GM21619 (cell line): ENCODE data around the gene NEURL1.
"Not testable (repeated sequence)": the region's sequence is repeated elsewhere in the genome, so short reads cannot be mapped to it uniquely, and the experiment has no call there.

ENCODE experiments used
- ATAC-seq: cut with Tn5 transposase; IDR thresholded peaks from one replicate; pipeline ENCODE4 v1.9.1; 2021; ENCODE audit not compliant: unreplicated experiment

NEURL1 gene

GRCh38 chr10:103493916-103494877 lies 692 bp downstream of the NEURL1 start:
- ATAC-seq = no peak

DNA sequence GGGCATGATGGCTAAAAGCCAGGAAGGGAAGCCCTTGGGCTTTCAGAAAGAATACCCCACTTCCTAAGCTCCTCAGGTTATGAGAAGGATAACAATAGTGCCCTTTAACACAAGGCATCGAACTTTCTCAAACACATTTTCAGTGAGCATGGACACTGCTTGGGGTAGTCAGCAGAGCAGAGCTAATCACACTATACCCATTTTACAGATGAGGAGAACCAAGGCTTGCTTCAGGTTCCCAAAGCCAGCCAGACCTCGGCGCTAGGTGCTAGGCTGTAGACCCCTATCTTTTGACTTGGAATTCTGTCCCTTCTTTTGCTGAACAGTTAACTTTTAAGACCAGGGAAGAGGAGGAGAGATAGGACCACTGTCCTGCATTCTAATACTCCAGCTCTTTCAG lies 1.8 kb downstream of the NEURL1 start:
- no peak for ATAC-seq

DNA sequence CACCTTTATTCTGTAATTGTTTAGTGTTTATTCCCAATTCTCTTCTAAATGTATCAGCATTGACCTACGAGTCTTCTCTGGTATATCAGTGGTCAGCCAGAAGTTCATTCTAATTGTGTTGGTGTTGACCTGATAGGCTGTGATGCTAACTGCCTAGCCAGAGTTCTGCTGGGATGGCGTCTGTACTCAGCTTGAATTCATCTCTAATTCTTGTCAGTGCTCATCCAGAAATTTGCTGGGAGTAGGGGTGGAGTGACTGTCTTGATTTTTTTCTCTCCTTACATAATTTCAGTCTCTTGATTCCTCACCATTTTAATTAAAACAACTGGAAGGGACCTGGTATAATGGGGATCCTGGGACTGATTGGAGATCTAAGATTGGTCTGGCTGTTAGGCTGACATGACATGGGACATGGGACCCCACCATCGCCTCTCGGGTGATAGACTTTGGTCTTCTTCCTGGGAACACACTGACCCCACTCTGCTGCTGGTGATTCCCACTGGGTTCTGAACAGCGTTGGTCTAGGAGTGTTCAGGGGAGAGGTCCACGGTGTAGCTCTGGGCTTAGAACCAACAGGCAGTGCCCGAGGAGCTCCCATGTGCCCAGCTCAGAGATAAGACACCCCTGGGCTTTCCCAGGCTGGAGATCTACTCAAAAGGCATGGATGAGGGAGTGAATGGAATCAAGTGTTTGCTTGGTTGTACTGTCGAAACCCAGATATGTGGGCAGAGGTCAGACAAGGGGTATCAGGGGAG lies 3.8 kb downstream of the NEURL1 start:
- ATAC-seq = no peak

GRCh38 chr10:103498936-103499638 lies 5.6 kb downstream of the NEURL1 start:
- ATAC-seq = no peak

GRCh38 chr10:103499881-103500280 lies 6.4 kb downstream of the NEURL1 start:
- no peak for ATAC-seq

- no peak for ATAC-seq
Observed at GRCh38 chr10:103500481-103500880, 7.0 kb downstream of the NEURL1 start.

GRCh38 chr10:103501186-103501585 lies 7.7 kb downstream of the NEURL1 start:
- ATAC-seq = no peak

DNA sequence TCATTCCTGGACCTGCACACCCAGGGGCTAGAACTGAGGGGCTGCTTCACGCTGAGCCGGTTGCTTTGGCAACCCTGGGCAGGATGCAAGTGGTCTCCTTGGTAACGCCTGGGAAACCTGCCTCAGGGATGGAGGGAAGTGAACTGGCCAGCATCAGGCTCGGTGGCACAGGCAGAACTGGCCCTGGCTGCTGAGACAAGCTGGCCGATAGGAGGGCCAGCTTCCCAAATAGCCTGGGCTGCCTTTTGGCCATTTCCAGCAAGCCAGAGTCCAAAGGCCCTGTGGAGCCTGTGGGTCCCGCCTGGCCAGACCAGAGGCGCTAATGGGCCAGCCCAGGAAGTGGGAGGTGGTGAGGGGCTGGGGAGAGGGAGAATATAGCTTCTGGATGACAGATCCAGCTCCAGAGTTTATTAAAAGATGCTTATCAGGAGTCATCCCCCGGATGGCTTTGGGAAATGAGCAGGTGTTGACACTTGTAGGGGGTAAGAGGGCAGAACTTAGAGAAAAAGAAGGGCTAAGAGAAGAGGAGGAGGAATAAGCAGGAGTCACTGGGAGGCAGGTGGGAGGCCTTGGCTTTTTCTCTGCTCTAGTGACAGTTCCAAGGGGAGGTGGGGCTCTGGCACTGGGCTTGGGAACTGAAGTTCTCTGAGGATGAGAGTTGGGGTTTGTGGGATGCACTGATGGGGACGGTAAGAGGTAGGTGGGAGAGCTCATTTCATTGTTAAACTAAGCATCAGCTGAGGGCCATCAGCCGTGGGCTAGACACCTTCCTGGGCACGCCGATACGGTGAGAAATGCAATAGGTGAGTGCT lies 9.6 kb downstream of the NEURL1 start:
- ATAC-seq = no peak

DNA sequence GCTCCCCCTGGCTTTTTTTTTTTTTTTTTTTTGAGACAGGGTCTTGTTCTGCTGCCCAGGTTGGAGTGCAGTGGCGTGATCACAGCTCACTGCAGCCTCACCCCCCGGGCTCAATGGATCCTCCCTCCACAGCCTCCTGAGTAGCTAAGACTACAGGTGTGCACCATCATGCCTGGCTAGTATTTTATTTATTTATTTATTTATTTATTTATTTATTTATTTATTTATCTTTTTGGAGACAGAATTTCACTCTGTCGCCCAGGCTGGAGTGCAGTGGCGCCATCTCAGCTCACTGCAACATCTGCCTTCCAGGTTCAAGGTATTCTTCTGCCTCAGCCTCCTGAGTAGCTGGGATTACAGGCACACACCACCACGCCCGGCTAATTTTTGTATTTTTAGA lies 10.3 kb downstream of the NEURL1 start:
- not testable (repeated sequence) for ATAC-seq

DNA sequence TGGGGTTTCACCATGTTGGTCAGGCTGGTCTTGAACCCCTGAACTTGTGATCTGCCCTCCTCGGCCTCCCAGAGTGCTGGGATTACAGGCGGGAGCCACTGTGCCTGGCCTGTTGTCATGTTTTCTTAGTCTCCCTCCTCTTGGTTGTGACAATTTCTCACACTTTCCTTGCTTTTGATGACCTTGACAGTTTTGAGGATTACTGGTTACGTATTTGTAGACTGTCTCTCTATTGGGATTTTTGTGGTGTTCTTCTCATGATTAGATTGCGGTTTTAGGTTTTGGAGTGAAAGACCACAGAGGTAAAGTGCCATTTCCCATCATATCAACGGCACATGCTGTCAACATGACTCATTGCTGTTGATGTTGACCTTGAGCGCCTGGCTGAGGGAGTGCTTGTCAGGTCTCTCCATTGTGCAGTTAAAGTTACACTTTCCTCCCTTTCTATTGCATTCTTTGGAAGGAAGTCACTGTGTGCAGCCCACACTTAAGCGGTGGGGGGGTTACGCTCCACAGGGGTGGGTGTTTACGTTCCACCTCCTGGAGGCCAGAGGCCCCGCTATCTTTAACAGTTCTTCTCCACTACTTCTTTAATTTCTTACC lies 10.8 kb downstream of the NEURL1 start:
- ATAC-seq = peak; percentile 70

DNA sequence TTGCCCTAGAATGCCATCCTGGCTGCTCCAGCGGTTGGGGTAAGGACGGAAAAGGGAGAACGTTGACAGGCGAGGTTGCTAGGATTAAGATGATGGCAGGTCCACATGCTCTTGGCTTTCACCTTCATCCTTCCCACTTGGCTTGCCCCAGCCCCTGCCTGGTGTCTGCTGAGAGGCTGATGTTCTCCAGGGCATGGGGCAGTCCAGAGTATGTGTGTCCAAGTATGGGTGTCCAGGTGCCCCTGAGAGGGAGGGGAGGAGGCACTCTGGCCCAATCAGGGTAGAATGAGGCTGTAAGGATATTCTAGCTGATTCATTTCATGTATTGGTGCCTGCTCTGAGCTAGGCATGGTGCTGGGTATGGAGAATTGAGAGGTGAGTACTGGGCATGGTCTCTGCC lies 12.6 kb downstream of the NEURL1 start:
- ATAC-seq = no peak

- ATAC-seq = no peak
Observed at GRCh38 chr10:103507235-103508191, 14.0 kb downstream of the NEURL1 start.

DNA sequence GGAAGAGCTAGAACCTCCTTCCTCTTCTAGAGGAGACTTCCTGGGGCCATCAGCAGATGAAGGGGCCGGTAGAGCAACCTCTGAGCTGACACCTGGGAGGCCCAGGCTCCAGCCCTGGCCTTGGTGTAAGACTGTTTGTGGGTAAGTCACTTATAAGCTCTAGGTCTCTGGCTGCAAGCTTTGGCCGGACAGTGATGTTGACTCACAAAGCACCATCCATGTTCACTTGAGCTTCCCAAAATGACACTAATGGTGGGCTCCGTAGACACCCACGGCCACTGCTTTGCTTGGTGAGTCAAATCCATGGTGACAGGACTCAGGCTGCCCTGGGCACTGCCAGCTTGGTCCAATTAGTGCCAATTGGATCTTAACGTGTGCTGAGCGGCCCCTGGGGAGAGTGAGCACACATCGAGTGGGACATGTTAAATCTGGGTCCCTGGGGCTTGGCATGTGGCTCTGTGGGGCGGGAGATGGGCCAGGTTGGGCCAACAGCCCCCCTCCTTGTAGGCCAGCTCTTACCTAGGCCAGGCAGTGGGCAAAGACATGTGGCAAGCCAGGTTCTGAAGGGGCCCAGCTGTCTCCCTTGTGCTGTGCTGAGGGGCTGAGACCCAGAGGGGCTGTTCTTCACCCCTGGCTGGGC lies 16.7 kb downstream of the NEURL1 start:
- ATAC-seq = no peak

- no peak for ATAC-seq
Observed at GRCh38 chr10:103510791-103511752, 17.6 kb downstream of the NEURL1 start.

GRCh38 chr10:103512166-103512565 lies 18.7 kb downstream of the NEURL1 start:
- ATAC-seq = no peak

- ATAC-seq = no peak
Observed at GRCh38 chr10:103512591-103513379, 19.3 kb downstream of the NEURL1 start.
